Neural progenitor cell (in vitro differentiated cells): ENCODE data around the gene ZFAND4.

Experiments
- EZH2 ChIP-seq: fragments of 200-600 bp; sonication (generic); IDR thresholded peaks from 2 replicates; pipeline ENCODE4 v1.6.1; 2017; ENCODE audit warnings: antibody characterized with exemption, mild to moderate bottlenecking, moderate library complexity
- TF ChIP-seq, protein P1 (sequence below): fragments of 200-600 bp; sonication (generic); IDR thresholded peaks from 2 replicates; pipeline ENCODE4 v1.5.1; 2017; ENCODE audit warnings: antibody characterized with exemption, mild to moderate bottlenecking

DNA sequence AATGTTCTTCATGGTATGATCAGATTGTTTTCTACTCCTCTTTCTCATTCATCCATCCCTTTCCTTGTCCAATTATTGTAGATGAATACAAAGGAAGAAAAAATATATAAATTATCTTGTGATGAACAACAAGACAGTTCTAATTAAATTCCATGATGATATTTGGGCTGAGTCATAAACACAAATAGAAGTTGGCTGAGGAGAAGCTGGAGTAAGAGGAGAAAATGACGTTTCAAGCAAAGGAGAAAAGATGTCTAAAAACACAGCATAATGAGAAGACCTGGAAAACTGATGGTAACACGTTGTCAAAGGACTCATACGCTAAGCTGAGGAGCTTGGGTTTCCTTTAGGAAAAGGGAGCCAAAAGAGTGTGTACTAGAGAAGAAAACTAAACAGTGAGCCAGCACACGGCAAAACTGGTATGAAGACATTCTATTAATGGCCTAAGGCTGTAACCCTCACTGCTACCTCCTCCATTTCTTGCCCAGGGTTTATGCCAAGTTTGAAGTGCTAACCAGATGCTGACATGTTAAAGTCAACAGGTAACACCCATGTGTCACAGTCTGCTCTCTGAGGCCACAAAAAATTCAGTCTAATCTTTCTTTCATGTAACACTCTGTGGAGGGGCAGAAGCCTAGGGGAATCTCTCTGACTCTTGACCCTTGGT is 26.1 kb downstream of the ZFAND4 start:
- TF ChIP-seq, protein P1, sequence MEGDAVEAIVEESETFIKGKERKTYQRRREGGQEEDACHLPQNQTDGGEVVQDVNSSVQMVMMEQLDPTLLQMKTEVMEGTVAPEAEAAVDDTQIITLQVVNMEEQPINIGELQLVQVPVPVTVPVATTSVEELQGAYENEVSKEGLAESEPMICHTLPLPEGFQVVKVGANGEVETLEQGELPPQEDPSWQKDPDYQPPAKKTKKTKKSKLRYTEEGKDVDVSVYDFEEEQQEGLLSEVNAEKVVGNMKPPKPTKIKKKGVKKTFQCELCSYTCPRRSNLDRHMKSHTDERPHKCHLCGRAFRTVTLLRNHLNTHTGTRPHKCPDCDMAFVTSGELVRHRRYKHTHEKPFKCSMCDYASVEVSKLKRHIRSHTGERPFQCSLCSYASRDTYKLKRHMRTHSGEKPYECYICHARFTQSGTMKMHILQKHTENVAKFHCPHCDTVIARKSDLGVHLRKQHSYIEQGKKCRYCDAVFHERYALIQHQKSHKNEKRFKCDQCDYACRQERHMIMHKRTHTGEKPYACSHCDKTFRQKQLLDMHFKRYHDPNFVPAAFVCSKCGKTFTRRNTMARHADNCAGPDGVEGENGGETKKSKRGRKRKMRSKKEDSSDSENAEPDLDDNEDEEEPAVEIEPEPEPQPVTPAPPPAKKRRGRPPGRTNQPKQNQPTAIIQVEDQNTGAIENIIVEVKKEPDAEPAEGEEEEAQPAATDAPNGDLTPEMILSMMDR, result no peak
- TF ChIP-seq EZH2, result no peak
